ENCODE data around the gene ALDH3B2.

ALDH3B2 gene

DNA sequence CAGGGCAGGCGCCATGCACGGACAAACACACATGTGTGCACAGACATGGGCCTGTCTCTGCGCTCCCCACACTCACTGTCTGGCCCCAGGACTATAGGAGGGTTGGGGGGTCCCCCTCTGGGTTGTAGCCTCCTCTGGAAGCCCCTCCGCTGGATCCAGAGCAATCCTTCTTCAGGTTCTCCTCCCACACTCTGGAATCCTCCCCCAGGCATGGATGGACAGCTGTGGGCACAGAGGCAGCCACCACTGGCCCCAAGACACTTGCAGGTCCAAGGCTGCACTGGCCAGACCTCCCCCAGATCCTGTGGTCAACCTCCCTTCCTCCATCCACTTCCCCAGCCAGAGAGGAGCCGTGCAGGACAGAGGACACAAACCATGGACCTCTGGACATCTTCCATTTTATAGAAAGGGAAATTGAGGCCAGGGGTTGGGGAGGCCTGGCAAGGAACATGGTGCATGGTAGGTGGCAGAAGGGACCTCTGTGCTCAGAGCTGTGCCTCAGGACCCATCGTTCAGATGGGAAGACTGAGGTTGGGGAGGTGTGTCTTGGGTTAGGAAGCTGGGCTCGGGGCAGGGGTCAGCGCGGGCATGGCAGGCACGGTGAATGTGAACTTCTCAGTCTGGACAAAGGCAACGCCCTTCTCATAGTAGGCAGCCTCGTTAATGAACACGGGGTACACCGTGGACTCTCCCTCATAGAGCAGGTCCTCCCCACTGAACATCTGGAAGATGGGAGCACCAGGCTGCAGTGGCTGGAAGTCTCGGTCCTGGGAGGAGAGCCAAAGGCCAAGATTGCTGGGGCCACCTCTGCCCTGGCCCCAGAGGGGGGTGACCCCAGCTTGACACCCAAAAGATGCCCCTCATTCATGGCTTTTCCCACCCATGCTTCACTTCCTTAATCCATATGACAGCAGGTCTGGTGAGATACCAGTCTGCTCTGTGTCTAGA, 32.0 kb downstream of the ALDH3B2 start:
- Histone ChIP-seq H3K36me3 (ENCODE audit: control insufficient read depth in 2 of 2, insufficient read depth in 1 of 2, low read length in 2 of 2) (no peaks in the 10 kb centered on the region), H3K4me1 (ENCODE audit: control insufficient read depth, insufficient read depth, low read length) (no peaks in the 10 kb centered on the region), H3K27ac (ENCODE audit: extremely low read depth, low read depth, low read length) (no peak overlapping the region), H3K9me3 (ENCODE audit: control insufficient read depth, insufficient read depth, low read depth, low read length) (no peaks in the 10 kb centered on the region), H3K4me3 (ENCODE audit: low read depth, low read length) (no peak overlapping the region)
- CTCF ChIA-PET, result interaction anchor here (0.7 to 1.8 kb wide), 3 partner anchors 10 to 282 kb away, joined by 4 to 6 read pairs (median 5); no protein-coding TSS in a partner anchor
- TF ChIP-seq, protein P1, sequence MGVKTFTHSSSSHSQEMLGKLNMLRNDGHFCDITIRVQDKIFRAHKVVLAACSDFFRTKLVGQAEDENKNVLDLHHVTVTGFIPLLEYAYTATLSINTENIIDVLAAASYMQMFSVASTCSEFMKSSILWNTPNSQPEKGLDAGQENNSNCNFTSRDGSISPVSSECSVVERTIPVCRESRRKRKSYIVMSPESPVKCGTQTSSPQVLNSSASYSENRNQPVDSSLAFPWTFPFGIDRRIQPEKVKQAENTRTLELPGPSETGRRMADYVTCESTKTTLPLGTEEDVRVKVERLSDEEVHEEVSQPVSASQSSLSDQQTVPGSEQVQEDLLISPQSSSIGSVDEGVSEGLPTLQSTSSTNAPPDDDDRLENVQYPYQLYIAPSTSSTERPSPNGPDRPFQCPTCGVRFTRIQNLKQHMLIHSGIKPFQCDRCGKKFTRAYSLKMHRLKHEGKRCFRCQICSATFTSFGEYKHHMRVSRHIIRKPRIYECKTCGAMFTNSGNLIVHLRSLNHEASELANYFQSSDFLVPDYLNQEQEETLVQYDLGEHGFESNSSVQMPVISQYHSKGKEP (tag by site-specific recombination; IDR thresholded peaks at IDR 0.05), result no peak
- TF ChIP-seq ZNF660 (tag by site-specific recombination; IDR thresholded peaks at IDR 0.05), result no peak
- no peak for TF ChIP-seq GFI1B (tag by site-specific recombination; IDR thresholded peaks at IDR 0.05)
- POLR2A ChIA-PET, result no interaction called here

DNA sequence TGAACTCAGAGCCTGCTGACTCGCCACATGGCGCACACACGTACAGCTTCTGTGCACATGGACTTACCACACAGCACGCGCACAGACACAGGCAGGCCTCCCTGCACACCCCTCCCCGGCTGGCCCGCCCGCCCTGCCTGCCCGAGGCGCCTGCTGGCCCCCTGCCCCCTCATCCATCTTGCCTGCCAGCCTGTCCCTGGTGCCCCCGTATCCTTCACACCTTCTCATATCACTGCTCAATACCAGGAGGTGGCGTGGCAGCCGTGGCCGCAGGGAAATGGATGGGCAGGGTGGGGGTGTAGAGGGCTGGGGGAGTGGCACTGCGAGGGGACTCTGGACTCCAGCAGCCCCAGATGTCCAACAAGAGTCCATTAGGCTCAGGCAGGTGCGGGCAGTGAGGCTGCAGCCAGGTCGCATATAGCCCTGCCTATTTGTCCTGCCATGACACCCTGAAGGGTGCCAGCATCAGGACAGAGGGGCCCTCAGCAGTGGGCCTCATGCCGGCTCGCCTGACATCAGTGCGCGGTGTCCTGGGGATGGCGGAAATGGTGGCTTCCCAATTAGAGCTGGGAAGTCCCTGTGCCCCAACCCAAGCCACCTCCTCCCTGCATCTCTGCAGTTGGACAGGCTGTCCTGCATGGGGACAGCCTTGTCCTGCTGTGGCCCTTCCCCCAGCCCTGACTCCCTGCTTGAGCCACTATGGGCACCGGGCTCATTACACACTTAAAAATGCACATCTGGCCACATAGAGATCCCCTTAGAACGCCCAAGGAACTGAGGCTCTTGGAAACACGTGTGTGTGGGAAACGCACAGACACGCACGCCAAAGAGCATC, 32.9 kb downstream of the ALDH3B2 start:
- CTCF ChIA-PET, result no interaction called here
- POLR2A ChIA-PET, result no interaction called here
- H3K36me3 ChIP-seq (ENCODE audit: control insufficient read depth in 2 of 2, insufficient read depth in 1 of 2, low read length in 2 of 2), result no peaks in the 10 kb centered on the region
- no peaks in the 10 kb centered on the region for H3K9me3 ChIP-seq (ENCODE audit: control insufficient read depth, insufficient read depth, low read depth, low read length)
- no peaks in the 10 kb centered on the region for H3K4me1 ChIP-seq (ENCODE audit: control insufficient read depth, insufficient read depth, low read length)
- H3K4me3 ChIP-seq (ENCODE audit: low read depth, low read length), result no peak overlapping the region
- TF ChIP-seq, protein P2, sequence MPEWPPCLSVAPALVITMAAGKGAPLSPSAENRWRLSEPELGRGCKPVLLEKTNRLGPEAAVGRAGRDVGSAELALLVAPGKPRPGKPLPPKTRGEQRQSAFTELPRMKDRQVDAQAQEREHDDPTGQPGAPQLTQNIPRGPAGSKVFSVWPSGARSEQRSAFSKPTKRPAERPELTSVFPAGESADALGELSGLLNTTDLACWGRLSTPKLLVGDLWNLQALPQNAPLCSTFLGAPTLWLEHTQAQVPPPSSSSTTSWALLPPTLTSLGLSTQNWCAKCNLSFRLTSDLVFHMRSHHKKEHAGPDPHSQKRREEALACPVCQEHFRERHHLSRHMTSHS (tag by site-specific recombination; IDR thresholded peaks at IDR 0.05), result no peak
- TF ChIP-seq ZNF394 (tag by site-specific recombination; IDR thresholded peaks at IDR 0.05; ENCODE audit: borderline replicate concordance), result no peak
- no peak for TF ChIP-seq ZNF843 (tag by site-specific recombination; IDR thresholded peaks at IDR 0.05)
- TF ChIP-seq ZNF624 (tag by site-specific recombination; IDR thresholded peaks at IDR 0.05), result no peak
- TF ChIP-seq, protein P3, sequence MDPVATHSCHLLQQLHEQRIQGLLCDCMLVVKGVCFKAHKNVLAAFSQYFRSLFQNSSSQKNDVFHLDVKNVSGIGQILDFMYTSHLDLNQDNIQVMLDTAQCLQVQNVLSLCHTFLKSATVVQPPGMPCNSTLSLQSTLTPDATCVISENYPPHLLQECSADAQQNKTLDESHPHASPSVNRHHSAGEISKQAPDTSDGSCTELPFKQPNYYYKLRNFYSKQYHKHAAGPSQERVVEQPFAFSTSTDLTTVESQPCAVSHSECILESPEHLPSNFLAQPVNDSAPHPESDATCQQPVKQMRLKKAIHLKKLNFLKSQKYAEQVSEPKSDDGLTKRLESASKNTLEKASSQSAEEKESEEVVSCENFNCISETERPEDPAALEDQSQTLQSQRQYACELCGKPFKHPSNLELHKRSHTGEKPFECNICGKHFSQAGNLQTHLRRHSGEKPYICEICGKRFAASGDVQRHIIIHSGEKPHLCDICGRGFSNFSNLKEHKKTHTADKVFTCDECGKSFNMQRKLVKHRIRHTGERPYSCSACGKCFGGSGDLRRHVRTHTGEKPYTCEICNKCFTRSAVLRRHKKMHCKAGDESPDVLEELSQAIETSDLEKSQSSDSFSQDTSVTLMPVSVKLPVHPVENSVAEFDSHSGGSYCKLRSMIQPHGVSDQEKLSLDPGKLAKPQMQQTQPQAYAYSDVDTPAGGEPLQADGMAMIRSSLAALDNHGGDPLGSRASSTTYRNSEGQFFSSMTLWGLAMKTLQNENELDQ (tag by site-specific recombination; IDR thresholded peaks at IDR 0.05; ENCODE audit: low read depth), result no peak
- no peak for TF ChIP-seq ZNF501 (tag by site-specific recombination; IDR thresholded peaks at IDR 0.05)
- no peak for TF ChIP-seq PRDM1 (tag by site-specific recombination; IDR thresholded peaks at IDR 0.05)
- TF ChIP-seq, protein P4, sequence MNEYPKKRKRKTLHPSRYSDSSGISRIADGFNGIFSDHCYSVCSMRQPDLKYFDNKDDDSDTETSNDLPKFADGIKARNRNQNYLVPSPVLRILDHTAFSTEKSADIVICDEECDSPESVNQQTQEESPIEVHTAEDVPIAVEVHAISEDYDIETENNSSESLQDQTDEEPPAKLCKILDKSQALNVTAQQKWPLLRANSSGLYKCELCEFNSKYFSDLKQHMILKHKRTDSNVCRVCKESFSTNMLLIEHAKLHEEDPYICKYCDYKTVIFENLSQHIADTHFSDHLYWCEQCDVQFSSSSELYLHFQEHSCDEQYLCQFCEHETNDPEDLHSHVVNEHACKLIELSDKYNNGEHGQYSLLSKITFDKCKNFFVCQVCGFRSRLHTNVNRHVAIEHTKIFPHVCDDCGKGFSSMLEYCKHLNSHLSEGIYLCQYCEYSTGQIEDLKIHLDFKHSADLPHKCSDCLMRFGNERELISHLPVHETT (tag by site-specific recombination; IDR thresholded peaks at IDR 0.05), result no peak
- TF ChIP-seq ZNF571 (tag by site-specific recombination; IDR thresholded peaks at IDR 0.05), result no peak
- no peak overlapping the region for H3K27ac ChIP-seq (ENCODE audit: extremely low read depth, low read depth, low read length)
